ENCODE data around the gene TBCA. TPM values are rescaled to one million over a fixed set of nuclear protein-coding genes. Genes with fewer than 3 reads are reported as not detected.

Gene TBCA
- total and polyA plus RNA-seq, 9 of the 15 experiments (the other 6 are each of a cell fraction or from before 2014, with no cell fraction given), result 164 to 661 (median 334) TPM

DNA sequence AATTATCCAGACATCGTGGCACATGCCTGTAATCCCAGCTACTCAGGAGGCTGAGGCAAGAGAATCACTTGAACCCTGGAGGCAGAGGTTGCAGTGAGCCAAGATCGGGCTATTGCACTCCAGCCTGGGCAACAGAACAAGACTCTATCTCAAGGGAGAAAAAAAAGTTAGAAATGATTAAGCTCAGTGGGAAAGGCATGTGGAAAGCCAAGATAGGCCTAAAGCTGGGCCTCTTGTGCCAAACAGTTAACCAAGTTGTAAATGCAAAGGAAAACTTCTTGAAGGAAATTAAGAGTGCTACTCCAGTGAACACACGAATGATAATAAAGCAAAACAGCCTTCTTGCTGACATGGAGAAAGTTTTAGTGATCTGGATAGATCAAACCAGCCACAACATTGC, 43.0 kb downstream of the TBCA start (continued):
- TF ChIP-seq, protein P1, sequence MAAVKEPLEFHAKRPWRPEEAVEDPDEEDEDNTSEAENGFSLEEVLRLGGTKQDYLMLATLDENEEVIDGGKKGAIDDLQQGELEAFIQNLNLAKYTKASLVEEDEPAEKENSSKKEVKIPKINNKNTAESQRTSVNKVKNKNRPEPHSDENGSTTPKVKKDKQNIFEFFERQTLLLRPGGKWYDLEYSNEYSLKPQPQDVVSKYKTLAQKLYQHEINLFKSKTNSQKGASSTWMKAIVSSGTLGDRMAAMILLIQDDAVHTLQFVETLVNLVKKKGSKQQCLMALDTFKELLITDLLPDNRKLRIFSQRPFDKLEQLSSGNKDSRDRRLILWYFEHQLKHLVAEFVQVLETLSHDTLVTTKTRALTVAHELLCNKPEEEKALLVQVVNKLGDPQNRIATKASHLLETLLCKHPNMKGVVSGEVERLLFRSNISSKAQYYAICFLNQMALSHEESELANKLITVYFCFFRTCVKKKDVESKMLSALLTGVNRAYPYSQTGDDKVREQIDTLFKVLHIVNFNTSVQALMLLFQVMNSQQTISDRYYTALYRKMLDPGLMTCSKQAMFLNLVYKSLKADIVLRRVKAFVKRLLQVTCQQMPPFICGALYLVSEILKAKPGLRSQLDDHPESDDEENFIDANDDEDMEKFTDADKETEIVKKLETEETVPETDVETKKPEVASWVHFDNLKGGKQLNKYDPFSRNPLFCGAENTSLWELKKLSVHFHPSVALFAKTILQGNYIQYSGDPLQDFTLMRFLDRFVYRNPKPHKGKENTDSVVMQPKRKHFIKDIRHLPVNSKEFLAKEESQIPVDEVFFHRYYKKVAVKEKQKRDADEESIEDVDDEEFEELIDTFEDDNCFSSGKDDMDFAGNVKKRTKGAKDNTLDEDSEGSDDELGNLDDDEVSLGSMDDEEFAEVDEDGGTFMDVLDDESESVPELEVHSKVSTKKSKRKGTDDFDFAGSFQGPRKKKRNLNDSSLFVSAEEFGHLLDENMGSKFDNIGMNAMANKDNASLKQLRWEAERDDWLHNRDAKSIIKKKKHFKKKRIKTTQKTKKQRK (IDR thresholded peaks at IDR 0.05; ENCODE audit: borderline replicate concordance, low read depth, low read length), result no peak
- TF ChIP-seq ZNF197 (CRISPR knock-in tag; IDR thresholded peaks at IDR 0.05; ENCODE audit: low read depth), result no peak
- no peak for TF ChIP-seq STAT5B (CRISPR knock-in tag; IDR thresholded peaks at IDR 0.05)
- TF ChIP-seq ZNF77 (CRISPR knock-in tag; IDR thresholded peaks at IDR 0.05), result no peak
- no peak for TF ChIP-seq GATAD2B (IDR thresholded peaks at IDR 0.05; ENCODE audit: borderline replicate concordance)
- TF ChIP-seq ZZZ3 (IDR thresholded peaks at IDR 0.05), result no peak
- TF ChIP-seq TAF7 (tag; IDR thresholded peaks at IDR 0.05), result no peak
- no peak for TF ChIP-seq SMAD3 (CRISPR knock-in tag; conservative IDR thresholded peaks at IDR 0.05)
- TF ChIP-seq RBM34 (IDR thresholded peaks at IDR 0.05; ENCODE audit: borderline replicate concordance, insufficient read depth, low read length), result no peak
- no peak for TF ChIP-seq U2AF2 (optimal IDR thresholded peaks at IDR 0.05; ENCODE audit: low read depth, low read length)
- no peak for TF ChIP-seq SREBF2 (CRISPR knock-in tag; IDR thresholded peaks at IDR 0.05)
